Embryonic facial prominence (tissue), 1 donor: ENCODE data around the gene CDH13.

Source experiments
- DNase-seq: peaks from one replicate; pipeline ENCODE4 v3.0.0-alpha.2; 2016; ENCODE audit errors: extremely low spot score

CDH13 gene

DNA sequence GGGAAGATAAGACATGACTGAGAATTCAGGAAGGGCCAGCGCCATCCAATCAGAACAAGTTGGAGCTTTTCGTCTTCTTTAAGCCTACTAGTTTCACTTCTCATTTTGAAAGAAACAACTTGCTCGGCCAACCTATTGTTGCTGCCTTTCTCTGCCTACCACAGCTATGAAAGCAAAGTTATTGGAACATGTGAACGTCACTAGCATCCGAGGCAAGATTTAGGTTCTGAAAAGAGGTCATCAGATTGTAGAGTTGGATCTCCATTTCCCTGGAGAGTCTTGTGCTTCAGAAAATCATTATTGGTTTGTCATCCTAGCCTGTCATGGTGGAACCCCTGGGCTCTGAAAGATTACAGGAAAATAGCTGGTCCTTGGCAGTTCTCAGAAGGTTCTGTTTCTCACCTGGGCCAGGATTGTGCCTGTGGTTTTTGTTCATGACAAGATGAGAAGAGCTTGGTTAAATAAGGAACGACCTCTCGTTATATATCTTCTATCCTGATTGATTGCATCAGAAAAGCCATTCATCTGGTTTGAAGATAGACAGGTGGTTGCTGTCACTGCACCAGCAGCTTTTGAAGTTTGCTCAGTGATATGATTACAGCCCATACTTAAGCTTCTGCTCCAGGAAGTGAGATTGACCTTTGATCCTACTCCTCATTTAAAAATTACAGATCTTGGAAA is 25.3 kb downstream of the CDH13 start:
- no peak for DNase-seq

DNA sequence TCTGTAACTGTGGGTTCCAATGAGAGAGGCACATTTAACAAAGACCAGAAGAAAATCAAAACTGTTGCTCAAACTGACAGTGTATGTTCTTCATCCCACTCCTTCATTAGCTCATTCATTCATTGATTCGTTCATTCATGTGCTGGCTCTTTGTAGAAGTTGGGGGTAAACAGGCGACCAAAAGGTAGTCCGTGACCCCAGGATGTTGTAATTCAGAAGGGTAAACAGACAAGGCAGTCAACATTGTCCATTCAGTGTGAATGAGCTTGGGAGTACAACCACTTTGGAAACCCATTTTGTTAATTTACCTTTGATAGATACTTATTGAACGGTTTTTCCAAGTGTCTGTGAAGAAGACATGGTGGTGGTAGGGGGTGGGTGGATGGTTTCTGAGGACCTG is 26.1 kb downstream of the CDH13 start:
- DNase-seq: no peak

DNA sequence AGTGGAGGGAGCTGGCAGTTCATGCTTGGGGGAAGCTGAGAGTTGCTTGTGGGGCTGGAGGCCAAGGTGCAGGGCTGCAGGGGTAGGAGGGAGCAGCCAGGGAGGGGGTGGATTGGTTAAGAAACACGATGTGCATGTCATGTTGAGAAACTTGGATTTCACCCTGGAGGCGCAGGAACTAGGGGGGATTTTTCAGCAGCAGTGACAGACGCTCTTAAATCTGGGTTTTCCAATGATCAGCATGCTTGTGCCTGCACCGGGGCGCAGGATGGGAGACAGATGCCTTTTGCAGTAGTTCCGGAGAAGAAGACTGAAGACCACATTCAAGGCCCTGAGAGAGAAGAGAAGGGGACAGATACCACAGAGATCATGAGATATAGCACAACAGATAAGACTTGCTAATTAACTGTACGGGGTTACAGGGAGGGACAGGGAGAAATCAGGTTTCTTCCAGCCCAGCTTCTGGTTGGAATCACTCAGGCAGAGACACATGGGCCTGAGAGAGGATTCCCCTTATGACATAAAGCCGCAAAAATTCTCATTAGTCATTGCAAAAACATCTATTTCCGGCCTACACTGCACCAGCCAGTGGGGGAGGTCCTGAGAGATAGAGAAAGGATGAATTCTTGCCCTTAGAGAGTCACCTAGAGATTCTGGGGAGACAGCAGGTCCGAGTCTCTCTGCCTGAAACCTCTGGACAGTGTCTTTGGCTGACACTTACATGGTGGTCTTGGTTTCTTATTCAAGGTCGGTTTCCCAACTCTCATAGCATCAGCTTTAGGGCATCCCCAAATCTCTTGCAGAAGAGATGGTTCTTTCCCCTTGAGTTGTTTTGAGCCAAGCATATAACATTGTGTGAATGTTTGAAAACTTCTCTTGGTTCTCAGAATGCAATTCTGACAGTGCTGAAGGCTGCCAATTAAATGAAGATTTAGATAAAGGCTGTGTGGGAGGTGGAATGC is 27.1 kb downstream of the CDH13 start:
- DNase-seq: no peak

DNA sequence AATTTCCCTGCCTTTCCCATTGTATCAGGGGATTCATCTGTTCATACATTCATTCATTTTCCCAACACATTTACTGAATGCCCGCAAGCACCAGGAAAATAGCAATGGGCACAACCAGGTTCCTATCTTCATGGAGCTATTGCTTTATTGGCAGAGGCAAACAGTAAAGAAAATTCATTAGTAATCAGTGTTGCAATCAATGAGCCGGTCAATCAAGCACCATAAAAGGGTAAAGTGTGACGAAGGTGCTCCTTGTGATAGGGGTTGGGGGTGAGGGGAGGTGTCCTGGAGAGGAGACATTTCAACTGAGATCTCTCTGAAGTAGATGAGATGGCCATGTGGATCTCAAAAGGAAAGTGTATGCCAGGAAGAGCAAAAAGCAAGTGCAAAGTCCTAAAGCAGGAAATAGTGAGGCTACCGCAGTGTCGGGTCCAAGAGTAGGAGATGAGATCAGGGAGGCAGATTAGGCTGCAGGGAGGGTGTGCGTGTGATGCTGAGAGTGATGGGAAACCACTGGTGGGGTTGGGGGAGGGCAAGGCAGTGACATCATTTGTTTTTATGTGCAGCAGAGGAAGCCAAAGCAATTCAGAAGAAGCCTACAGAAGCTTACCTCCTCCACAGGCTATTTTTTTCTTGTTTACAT is 28.4 kb downstream of the CDH13 start:
- no peak for DNase-seq

DNA sequence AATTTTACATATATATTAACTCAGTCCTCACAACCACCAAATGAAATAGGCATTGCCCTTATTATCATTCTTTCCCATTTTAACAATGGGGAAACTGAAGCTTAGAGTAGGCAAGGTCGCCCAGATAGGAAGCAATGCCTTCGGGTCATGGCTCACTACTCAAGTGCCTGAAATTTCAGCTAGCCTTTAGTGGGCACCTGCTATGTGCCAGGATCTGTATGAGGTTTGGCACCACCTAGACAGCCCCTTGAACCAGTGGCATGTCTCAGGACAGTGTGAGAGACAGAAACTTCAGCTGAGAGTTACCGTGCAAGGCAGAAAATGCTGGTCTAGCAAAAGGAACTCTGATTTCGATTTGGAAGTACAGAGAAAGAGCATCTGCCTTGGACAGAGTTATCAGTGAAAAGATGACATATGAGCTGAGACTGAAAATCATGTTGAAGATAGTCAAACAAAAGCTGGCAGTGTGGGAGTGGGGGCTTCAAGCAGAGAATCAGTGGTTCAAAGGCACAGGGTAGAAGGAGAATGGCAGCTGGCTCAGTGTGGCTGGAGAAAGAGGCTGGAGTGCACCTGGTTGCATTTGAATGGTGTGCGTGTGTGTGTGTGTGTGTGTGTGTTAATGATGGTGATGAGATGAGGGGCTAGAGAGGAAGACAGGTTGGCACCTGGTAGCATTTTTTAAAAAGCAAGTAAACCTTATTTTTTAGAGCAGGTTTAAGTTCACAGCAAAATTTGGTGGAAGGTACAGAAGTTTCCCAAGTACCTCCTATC is 29.1 kb downstream of the CDH13 start:
- no peak for DNase-seq

DNA sequence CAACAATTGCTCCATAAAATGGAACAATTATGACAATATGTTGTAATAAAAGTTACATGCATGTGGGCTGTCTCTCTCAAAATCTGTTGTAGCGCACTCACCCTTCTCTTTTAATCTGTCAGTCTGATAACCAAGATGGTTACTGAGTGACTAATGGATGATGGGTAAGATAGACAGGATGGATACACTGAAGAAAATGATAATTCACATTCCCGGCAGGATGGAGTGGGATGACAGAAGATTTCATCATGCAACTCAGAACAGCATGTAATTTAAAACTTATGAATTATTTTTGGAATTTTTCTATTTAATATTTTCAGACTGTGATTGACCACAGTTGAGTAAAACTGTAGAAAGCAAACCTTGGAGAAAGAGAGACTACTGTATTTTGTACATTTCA is 30.5 kb downstream of the CDH13 start:
- no peak for DNase-seq

DNA sequence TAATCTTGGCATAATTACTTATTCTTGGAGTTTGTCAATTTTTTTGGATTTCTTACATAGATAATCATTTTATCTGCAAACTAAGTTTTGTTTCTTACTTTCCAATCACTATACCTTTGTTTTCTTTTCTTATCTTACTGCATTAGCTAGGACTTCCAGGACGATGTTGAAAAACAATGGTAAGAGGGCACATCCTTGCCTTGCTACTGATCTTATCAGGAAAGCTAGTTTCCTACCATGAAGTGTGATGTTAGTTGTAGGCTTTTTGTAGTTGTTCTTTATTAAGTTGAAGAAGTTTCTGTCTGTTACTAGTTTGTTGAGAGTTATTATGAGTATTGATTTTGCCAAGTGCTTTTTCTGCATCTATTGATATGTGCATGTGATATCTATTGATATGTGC is 31.0 kb downstream of the CDH13 start:
- DNase-seq: no peak

DNA sequence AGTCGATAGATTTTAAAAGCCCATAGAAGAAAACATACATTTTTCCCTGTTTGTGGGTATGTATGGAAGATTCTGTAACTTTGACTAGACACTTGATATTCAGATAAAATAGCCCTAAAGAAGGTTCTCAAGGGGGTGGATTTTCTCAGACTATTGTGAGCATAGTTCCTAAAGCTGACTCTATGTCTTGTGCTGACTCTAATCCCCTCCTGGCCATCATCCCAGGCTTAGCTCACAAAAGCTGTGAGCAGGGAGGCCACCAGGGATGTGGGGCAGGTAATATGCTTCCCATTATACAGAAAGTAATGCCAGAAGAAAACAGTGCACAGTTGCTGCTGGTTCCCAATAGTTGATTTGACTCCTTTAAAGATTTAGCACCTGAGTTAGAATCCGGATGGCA is 32.0 kb downstream of the CDH13 start:
- no peak for DNase-seq

DNA sequence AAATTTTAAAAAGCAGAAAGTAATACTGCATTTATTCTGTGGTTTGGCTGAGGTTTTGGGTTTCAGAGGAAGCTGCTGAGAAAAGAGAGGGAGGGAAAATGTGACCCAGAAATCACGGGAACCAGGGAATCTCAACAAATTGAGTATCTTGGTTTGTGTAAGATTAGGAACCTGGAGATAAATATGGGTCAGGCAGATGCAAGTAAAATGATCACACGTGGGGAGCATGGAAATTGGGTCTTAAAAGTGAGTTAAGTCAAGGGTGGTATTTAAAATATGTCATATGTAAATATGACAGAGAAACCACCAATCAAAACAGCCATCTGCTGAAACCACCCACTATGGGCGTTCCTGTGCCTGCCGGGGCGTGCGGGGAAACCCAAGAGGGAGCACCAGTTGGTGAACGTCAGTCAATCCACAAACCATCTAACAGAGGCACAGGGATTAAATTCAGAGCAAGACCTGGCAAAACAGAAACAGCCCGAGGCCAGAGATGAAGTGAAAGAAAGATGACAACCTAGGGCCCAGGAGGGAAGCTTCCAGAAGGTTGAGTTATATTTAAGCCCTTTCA is 33.4 kb downstream of the CDH13 start:
- peak; percentile 32 for DNase-seq

DNA sequence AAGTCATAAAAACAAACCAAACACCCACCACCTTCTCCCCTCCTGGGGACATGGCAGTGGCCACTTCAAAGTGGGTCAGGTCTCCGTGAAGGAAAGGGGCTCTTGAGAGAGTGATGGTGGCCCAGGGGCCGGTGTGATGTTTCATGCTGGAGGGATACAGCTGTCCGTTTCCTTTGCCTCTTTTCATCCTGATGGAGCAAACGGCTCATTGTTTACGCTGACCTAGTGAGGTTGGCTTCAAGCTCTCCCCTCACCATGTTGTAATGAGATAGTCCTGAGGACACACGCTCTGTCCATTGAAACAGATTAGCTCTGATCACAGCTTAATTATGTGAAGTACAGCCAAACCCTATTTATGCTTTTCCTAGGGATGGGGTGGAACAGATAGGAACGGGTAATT is 34.2 kb downstream of the CDH13 start:
- no peak for DNase-seq

DNA sequence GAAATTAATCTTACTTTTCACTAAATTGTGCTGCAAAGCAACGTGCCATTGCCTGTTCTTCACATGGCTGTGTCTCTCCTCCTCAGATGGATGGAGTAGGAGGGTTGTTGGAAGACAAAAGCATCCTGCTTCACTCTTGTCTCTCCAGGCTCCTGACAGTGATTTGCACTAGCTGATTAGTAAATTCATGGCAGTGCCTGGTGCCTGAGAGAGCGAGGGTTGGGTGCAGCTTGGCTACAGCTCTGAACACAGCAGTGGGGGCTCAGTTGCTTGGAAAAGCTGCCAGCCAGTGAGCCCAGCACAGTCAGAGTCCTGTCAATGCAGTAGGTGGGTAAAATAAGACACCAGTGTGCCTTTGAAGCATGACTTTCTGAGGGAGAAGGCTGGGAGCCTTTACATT is 37.4 kb downstream of the CDH13 start:
- DNase-seq: no peak

DNA sequence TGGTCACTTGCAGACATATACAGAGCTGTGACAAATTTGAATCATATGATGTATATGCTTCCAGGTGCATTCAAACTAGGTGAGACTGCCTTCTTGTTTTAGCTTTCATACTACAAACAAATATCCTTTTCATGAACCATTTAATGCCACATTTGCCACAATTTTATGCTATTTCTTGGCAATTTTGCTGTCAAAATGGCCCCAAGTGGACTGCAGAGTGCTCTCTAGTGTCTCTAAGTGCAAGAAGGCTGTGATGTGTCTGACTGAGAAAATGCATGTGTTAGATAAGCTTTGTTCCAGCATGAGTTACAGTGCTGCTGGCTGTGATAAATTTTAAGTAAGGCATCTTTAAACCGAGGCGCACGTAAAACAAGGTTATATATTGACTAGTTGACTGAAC is 38.3 kb downstream of the CDH13 start:
- DNase-seq: no peak

DNA sequence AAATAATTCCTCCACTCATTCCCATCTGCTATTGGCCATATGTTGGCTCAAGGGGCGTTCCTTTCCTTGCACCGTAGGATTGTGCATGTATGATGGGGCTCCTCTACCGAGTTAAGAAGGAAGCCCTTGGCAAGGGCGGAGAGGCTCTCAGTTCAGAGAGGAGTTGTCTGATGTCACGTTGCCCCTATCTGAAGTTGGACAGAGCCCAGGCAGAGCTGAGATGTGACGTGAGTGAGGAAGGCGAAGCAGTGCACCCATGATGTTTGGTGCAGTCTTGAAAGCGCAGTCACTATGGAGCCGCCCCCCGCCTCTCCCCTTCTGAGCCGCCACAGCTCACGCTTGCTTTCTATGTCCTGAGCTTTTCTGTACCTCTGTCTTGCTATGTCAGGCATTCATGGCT is 40.7 kb downstream of the CDH13 start:
- DNase-seq: no peak

DNA sequence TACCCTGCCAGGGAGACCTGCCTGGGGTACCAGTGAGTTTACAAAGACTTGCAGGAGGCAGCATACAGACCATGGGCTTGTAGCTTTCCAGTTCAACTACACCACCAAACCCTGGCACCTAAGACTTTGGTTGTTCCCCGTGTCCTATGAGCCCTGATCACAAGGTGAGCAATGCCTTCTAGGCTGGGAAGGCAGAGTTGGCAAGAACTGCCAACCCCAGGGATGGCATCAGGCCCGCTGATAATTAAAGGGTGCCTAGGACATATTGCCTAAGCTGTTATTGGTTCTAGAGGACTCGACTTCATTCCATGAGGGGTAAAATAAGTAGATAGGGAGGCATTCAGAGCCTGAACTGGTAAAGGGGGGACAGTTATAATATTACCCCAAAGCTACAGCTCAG is 41.3 kb downstream of the CDH13 start:
- DNase-seq: no peak

DNA sequence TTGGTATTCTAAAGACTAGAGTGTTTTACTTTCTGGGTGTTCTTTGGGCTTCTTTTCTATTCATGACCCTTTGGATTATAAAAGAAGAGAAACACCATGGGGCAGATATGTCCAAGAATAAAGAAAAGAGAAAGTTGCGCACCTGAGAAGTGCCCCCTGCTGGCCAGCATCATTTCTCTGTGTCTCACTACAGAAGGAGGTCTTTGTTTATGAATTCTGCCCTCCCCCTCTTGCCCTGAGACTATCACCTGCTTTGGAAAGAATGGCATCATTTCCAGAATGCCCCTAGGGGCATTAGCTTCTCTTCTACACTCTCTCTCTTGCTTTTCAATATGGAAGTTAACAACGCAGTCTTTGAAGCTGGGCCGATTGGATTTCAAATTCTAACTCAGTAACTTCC is 45.0 kb downstream of the CDH13 start:
- DNase-seq: no peak

DNA sequence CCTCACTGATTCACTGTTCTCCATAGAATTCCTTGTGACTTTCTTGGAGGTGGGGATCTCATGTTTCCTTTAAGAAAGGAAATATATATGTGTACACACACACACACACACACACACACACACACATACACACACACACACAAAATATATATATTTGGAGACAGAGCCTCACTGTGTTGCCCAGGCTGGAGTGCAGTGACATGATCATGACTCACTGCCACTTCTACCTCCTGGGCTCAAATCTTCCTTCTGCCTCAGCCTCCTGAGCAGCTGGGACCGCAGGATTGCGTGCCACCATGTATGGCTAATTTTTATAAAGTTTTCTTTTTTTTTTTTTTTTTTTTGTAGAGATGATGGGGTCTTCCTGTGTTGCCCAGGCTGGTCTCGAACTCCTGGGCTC is 45.9 kb downstream of the CDH13 start:
- no peak for DNase-seq

DNA sequence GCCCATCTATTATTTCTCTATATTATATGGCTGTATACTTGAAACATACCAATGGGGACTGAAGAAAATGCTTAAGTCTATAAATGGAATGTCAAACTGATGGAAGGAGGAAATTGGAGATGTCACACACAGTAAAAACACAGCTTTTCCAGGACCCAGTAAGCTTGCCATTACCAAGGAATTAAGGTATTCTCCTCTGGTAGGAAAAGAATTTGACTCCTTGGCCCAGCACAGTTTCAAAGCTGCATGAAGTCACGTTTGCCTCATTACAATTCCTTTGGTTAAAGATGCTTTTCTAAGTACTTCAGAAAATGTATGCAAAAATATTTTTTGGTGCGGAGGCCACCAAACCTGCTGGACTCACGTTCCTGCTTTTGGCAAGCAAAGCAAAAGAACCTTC is 48.5 kb downstream of the CDH13 start:
- no peak for DNase-seq

DNA sequence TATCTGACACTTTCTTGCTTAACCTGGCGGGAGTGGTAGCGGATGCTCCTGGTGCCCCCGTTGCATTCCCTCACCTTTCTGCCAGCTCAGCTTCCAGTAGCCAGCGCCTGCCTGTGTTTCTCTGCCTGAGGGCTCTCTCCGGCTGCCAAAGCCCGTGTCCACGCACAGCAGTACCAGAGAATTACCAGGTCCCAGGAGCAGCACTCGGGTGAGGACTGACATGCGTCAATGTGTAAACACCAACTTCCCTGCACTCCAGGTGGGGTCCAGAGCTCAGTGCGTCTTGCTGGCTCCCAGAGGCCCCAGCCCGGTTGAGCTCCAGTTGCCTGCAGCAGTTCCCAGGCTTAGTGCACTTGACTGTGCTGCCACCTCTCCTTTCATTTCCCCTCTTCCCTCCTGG is 54.8 kb downstream of the CDH13 start:
- DNase-seq: no peak

DNA sequence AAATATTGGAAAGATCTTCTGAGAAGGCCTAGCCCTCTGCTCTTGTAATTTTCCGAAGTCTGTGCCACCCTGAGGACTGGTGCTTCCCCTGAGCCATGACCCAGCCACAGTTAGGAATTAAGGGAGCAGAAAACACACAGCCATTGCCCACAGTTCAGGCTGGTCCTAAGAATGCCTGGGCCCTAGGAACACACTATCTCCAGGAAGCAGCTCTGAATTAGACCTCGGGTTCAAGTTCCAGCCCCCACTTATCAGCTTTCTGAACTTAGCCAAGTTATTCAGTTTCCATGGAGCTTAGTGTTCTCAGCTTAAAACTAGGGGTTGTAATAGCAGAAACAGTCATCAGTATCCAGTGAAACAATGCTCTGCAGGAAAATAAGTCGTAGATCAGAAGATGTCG is 56.0 kb downstream of the CDH13 start:
- no peak for DNase-seq

DNA sequence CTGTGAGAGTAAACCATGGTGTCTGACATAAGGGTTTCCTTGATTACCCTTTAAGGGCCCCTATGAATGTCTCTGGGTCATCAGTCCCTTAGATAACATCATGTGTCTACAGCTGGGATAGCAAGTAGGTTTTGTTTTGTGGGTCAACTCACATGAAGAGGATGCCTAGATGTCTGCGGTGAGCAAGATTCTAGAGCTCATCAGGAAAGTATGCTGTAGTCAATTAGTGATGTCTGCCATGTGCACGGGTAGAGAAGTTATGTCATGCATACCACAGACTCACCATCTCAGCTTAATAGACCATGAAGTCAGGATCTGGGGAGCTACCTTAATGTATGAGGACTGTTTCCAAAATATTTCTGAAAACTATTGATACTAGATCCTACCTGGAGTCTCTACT is 57.5 kb downstream of the CDH13 start:
- no peak for DNase-seq

DNA sequence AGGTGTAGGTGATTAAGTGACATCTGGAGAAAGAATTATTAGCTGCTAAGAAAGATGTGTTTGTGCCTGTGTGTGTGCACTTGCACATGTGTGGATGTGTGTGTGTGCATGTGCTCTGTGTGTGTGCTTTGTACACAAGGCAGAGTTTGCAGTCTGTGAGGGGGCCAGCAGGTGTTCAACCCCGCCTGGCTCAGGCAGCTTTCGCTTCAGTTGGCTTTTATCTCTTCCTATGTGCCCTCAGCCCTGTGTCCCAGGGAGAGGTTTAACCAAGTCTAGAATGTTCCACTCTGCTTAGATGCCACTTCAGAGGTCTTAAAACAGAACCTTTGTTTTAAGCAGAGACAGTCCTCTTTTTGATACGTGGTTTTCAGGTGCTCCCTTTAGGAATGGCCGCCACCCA is 58.8 kb downstream of the CDH13 start:
- no peak for DNase-seq
